ENCODE measurements around the gene SLC26A1.

GRCh38 chr4:996997-997374 is 3.8 kb upstream of the SLC26A1 start:
- TF ChIP-seq, protein P1, sequence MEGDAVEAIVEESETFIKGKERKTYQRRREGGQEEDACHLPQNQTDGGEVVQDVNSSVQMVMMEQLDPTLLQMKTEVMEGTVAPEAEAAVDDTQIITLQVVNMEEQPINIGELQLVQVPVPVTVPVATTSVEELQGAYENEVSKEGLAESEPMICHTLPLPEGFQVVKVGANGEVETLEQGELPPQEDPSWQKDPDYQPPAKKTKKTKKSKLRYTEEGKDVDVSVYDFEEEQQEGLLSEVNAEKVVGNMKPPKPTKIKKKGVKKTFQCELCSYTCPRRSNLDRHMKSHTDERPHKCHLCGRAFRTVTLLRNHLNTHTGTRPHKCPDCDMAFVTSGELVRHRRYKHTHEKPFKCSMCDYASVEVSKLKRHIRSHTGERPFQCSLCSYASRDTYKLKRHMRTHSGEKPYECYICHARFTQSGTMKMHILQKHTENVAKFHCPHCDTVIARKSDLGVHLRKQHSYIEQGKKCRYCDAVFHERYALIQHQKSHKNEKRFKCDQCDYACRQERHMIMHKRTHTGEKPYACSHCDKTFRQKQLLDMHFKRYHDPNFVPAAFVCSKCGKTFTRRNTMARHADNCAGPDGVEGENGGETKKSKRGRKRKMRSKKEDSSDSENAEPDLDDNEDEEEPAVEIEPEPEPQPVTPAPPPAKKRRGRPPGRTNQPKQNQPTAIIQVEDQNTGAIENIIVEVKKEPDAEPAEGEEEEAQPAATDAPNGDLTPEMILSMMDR (IDR thresholded peaks at IDR 0.05): no peak
- no peak for TF ChIP-seq POLR2A (IDR thresholded peaks at IDR 0.05)
